NCI-H128 (cell line): ENCODE results near the gene CALCB.
A peak's percentile ranks its signal among the peaks of the same experiment; 100 is the strongest.

ENCODE experiments used
- DNase-seq: peaks from one replicate; lab custom pipeline; 2025; ENCODE audit not compliant: unreplicated experiment; lab: John Stamatoyannopoulos, UW

Gene CALCB

GRCh38 chr11:15074206-15075161, 1.1 kb downstream of the CALCB start:
- peak; percentile 48 for DNase-seq

- no peak for DNase-seq
Measured at GRCh38 chr11:15075162-15075526, 1.8 kb downstream of the CALCB start.

- no peak for DNase-seq
Measured at GRCh38 chr11:15091175-15091574, 17.8 kb downstream of the CALCB start.

GRCh38 chr11:15091625-15092024, 18.2 kb downstream of the CALCB start:
- DNase-seq = no peak

GRCh38 chr11:15093432-15093831, 20.0 kb downstream of the CALCB start:
- no peak for DNase-seq

GRCh38 chr11:15095736-15096228, 22.4 kb downstream of the CALCB start:
- no peak for DNase-seq

GRCh38 chr11:15097411-15097810, 24.0 kb downstream of the CALCB start:
- no peak for DNase-seq

- DNase-seq = no peak
Measured at GRCh38 chr11:15099267-15099666, 25.9 kb downstream of the CALCB start.

- peak; percentile 40 for DNase-seq
Measured at GRCh38 chr11:15101072-15101709, 27.8 kb downstream of the CALCB start.

GRCh38 chr11:15104166-15104565, 30.8 kb downstream of the CALCB start:
- DNase-seq = no peak

- no peak for DNase-seq
Measured at GRCh38 chr11:15106201-15106965, 33.0 kb downstream of the CALCB start.

- no peak for DNase-seq
Measured at GRCh38 chr11:15107730-15108515, 34.5 kb downstream of the CALCB start.

GRCh38 chr11:15108592-15109130, 35.3 kb downstream of the CALCB start:
- DNase-seq = no peak

- no peak for DNase-seq
Measured at GRCh38 chr11:15109602-15110001, 36.2 kb downstream of the CALCB start.

GRCh38 chr11:15111215-15111614, 37.8 kb downstream of the CALCB start:
- no peak for DNase-seq

- DNase-seq = no peak
Measured at GRCh38 chr11:15112131-15112541, 38.7 kb downstream of the CALCB start.

- DNase-seq = no peak
Measured at GRCh38 chr11:15113381-15113780, 40.0 kb downstream of the CALCB start.

GRCh38 chr11:15114501-15115475, 41.4 kb downstream of the CALCB start, which contains the start of gene INSC:
INSC (plus strand) TSS chr11:15114923; CDS start chr11:15149175, 34,252 bp downstream.
- no peak for DNase-seq

- no peak for DNase-seq
Measured at GRCh38 chr11:15115686-15116085, 42.3 kb downstream of the CALCB start.
